SH-SY5Y (cell line): ENCODE data around the gene PPP2R5C.

Experiments
- GATA2 ChIP-seq: IDR thresholded peaks from 2 replicates; pipeline ENCODE4 v1.6.1; 2011; ENCODE audit warnings: mild to moderate bottlenecking, low read depth, low read length
- GATA3 ChIP-seq: IDR thresholded peaks from 2 replicates; pipeline ENCODE4 v1.6.1; 2011; ENCODE audit warnings: low read depth, mild to moderate bottlenecking, low read length, moderate library complexity

- TF ChIP-seq GATA2 = no peak
- TF ChIP-seq GATA3 = no peak
Observed at GRCh38 chr14:101830271-101830670, 68.8 kb downstream of the PPP2R5C start.
